Skin epidermis (tissue), 12 donors: ENCODE results near the gene EYS.

Source experiments
- H3K27ac ChIP-seq, 21 experiments: fragments of 200-600 bp; sonication (generic) in 11 of 21; one replicate each; pipeline ENCODE4 v1.5.0; 2020; ENCODE audit warnings: mild to moderate bottlenecking in 3 of 21, inconsistent platforms in 2 of 21, moderate library complexity in 2 of 21
- H3K4me3 ChIP-seq, 7 experiments: fragments of 200-600 bp; sonication (generic) in 2 of 7; one replicate each; pipeline ENCODE4 v1.5.0; 2020; ENCODE audit warnings: inconsistent platforms in 2 of 7, mild to moderate bottlenecking in 2 of 7, moderate library complexity in 1 of 7

The EYS gene

GRCh38 chr6:64786736-64787135 is 920.3 kb downstream of the EYS start:
- Histone ChIP-seq H3K27ac (no peak overlapping the region), H3K4me3 (no peak overlapping the region)

- H3K27ac ChIP-seq, result no peak overlapping the region
- H3K4me3 ChIP-seq, result no peak overlapping the region
Observed at GRCh38 chr6:64782877-64783276, 924.1 kb downstream of the EYS start.

DNA sequence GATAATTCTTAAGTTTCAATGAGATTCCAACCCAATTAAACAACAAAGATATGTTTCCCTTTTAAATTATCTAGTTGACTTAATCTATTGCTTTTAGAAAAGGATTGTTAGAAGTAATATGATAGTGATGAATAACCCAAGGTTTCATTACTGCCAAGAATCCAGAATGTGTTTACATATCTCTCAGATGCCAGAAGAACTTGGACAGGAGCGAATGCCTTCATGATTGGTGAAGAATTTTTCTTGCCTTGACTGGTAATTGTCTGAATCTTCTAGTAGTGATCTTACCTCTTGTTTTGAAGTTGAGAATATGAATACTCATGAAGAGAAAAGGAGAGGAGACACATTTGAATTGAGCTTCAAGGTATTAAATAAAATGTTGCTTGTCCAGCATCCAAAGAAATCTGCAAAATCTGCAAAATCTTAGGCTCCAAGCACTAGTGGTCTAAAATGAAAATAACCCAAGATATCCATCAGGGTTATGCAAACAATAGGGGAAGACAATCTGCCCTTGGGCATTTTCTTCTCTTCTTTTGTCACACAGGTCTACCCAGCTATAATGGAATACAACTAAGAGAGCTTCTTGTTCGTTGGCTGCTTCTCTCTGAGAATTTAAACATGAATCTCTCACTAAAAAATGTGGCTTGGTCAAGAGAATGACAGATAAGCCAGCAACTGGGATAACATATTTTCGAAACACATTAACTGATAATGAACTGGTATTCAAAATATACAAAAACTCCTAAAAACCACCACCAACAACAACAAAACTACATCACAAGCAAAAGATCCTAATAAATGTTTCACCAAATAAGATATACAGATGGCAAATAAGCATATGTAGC is 928.9 kb downstream of the EYS start:
- Histone ChIP-seq H3K27ac (no peak overlapping the region), H3K4me3 (no peak overlapping the region)

GRCh38 chr6:64776359-64776758 is 930.7 kb downstream of the EYS start:
- Histone ChIP-seq H3K27ac (no peak overlapping the region), H3K4me3 (no peak overlapping the region)

- Histone ChIP-seq H3K27ac (no peak overlapping the region), H3K4me3 (no peak overlapping the region)
Observed at GRCh38 chr6:64774881-64775280, 932.1 kb downstream of the EYS start.

DNA sequence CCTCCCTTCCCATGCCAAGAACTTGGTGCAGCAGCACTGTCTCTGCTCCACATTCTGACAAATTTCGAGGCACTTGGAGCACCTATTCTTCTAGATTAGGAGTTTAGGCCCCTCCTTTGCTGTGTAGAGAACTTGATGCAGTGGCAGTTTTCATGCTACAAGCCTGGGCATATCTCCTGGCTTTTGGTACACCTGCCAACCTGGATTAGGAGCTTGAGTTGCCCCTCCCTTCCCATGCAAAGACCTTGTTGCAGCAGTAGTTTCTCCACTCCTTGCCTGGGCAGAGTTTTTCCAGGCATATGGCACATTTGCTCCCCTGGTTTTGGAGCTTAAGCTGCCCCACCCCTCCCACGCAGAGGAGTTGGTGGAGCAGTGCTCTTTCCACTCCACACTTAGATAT is 956.1 kb downstream of the EYS start:
- no peak overlapping the region for H3K4me3 ChIP-seq
- no peak overlapping the region for H3K27ac ChIP-seq

- H3K4me3 ChIP-seq, result no peak overlapping the region
- no peak overlapping the region for H3K27ac ChIP-seq
Observed at GRCh38 chr6:64737418-64737817, 969.6 kb downstream of the EYS start.

DNA sequence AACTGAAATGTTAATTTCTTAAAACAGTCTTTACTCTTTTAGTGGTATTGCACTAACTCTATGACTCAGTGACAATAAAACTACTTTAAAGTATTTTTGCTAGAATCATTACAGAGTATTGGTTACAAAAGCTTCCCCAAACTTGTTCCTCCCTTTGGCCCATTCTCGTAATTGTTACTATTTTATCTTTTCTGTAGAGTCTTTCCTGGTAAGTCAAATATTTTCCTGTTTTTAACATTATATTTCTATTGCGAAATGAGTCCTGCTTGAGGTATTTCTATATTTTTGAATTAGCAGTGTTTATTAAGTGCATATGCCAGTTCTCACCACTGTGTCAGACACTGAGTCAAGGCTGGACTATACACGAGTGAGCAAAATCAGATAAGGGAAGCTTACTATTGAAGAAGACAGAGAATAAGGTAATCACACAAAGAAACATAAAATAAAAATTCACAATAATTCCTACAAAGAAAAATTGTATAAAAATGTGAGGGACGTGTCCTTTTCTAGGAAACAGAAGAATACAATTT is 970.5 kb downstream of the EYS start:
- no peak overlapping the region for H3K27ac ChIP-seq
- H3K4me3 ChIP-seq, result no peak overlapping the region

DNA sequence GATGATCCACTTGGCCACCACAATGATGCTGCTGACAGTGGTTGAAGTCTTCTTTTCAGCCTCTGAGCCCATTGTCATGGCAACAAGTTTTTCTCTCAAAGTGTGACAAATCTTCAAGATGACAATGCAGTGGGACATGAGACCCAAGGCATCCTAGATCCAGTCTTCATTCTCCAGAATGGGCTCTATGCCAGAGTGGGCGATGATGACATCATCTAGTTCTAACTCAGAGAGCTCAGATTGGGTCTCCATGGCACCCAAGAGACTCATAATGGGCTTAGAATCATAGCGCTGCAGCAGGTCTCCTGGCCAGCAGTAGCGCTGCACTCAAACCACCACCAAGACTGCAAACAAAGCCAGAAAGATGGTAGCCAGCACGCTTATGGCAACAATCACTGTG is 973.6 kb downstream of the EYS start:
- Histone ChIP-seq H3K27ac (no peak overlapping the region), H3K4me3 (no peak overlapping the region)

DNA sequence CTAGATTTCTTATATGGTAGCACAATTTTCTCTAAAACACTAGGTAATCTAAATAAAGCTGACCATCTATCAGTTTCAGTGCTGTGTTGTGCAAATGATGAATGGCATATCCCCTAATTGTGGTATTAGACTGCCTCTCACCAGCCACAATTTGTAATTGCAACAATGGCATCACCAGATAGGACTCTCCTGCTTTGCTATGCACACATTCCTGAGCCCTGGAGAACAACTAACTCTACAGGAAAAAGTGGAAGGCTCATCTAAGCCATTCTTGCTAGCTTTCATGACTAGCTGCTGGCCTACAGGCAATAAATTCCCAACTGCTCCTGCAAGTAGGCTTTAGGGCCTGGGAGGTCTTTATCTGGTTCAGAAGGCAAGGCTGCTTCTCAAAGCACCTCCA is 974.1 kb downstream of the EYS start:
- H3K27ac ChIP-seq, result no peak overlapping the region
- H3K4me3 ChIP-seq, result no peak overlapping the region

- H3K27ac ChIP-seq, result no peak overlapping the region
- H3K4me3 ChIP-seq, result no peak overlapping the region
Observed at GRCh38 chr6:64729522-64729921, 977.5 kb downstream of the EYS start.

GRCh38 chr6:64727075-64727474 is 980.0 kb downstream of the EYS start:
- Histone ChIP-seq H3K27ac (no peak overlapping the region), H3K4me3 (no peak overlapping the region)

- H3K27ac ChIP-seq, result no peak overlapping the region
- no peak overlapping the region for H3K4me3 ChIP-seq
Observed at GRCh38 chr6:64724091-64724490, 982.9 kb downstream of the EYS start.

- Histone ChIP-seq H3K4me3 (no peak overlapping the region), H3K27ac (no peak overlapping the region)
Observed at GRCh38 chr6:64723327-64724058, 983.5 kb downstream of the EYS start.

GRCh38 chr6:64721865-64722264 is 985.2 kb downstream of the EYS start:
- H3K4me3 ChIP-seq, result no peak overlapping the region
- H3K27ac ChIP-seq, result no peak overlapping the region

GRCh38 chr6:64717281-64717680 is 989.7 kb downstream of the EYS start:
- Histone ChIP-seq H3K4me3 (no peak overlapping the region), H3K27ac (no peak overlapping the region)

DNA sequence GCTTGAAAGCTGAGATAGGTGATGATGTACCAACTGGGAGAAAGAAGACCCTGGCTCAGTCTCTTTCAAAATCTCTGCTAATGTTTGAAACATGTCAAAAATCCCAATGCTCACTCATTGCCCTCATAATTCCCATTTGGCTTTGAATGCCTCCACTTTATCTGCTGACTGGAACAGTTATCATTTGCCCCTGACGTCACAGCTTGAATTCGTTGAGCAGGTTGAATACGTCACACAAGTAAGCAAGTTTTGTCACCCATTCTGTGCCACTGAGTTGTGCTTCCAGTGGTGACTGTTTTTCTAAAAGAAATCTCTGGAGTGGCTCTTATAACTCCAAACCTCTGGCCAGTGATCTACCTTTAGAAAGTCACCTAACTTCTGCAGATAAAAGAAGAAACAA is 991.4 kb downstream of the EYS start:
- Histone ChIP-seq H3K4me3 (no peak overlapping the region), H3K27ac (no peak overlapping the region)

DNA sequence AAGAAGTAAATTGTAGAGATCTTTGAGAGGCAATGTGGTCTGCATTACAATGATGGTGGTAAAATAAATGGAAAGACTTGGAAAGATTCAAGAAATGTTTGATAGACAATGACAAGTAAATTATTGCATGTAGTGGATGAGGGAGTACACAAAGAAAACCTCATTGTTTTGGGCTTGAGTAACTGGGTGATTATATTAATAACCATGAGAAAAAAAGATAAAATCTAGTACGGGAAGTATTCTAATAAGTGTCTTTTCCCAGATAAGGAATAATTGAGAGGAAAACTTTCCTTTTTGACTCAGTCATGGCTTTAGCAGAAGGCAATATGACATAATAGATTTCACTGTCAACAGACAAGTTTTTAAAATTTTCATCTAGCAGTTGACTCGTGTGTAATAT is 993.0 kb downstream of the EYS start:
- H3K27ac ChIP-seq, result no peak overlapping the region
- H3K4me3 ChIP-seq, result no peak overlapping the region

DNA sequence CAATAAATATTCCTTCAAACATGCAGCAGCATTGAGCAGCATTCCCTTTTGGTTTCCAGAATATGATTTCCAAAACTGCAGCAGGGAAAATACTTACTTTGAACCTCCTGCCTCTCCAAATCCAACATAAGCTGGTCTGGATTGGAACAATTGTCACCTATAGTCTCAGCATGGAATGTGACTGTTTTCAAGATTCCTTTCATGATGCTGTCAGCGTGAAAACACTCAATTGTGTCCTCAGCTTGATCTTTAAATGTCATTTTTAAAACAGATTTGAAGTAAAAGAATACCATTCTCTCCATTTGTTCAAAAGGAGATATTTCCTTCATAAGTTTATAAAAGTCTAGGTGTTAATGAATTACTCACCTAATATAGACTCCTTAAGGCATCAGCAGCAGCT is 993.9 kb downstream of the EYS start:
- no peak overlapping the region for H3K4me3 ChIP-seq
- no peak overlapping the region for H3K27ac ChIP-seq

DNA sequence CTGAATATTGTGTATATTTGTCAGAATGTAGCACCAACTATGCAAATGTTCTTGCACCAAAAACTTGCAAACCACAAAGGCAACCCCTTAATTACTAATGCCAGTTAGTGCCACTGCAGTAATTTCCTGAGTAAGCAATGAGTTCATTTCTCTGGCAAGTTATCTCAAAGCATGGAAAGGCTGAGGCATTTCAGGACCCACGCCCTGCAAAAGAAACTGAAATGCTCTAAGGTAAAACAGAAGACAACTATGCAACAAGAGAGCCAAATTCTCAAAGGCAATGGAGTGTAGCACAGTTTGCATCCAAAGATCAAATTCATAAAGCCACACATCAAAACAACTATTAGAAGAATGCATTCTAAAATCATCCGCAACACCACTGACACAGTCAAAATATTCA is 994.4 kb downstream of the EYS start:
- Histone ChIP-seq H3K27ac (no peak overlapping the region), H3K4me3 (no peak overlapping the region)

- no peak overlapping the region for H3K27ac ChIP-seq
- no peak overlapping the region for H3K4me3 ChIP-seq
Observed at GRCh38 chr6:64703922-64704321, 1003.1 kb downstream of the EYS start.
